DND-41 (cell line): Measurements from ENCODE around the gene ATP6V1B1.

Experiments
- CTCF ChIP-seq: IDR thresholded peaks from 2 replicates; pipeline ENCODE4 v1.5.1; 2012; ENCODE audit warnings: borderline replicate concordance, low read length, moderate library complexity, mild to moderate bottlenecking; ENCODE audit not compliant: poor library complexity, severe bottlenecking; ENCODE audit errors: extremely low read depth
- EZH2 ChIP-seq: IDR thresholded peaks from 3 replicates; pipeline ENCODE4 v1.6.1; 2012; ENCODE audit warnings: borderline replicate concordance, low read depth, mild to moderate bottlenecking, moderate library complexity, low read length, inconsistent platforms; ENCODE audit not compliant: severe bottlenecking

- TF ChIP-seq EZH2 = no peak
- no peak for TF ChIP-seq CTCF
These were observed 53.3 kb downstream of the ATP6V1B1 start for GRCh38 chr2:70988726-70989648.
